PC-9 (cell line): ENCODE results near the gene ATP10A. TPM values are rescaled to one million over a fixed set of nuclear protein-coding genes. Genes with fewer than 3 reads are reported as not detected.

Source experiments
- BruUV-seq: library from RNA; stranded (reverse); fragments of 400-500 nt; replicated peaks from 2 replicates; lab custom pipeline; 2021; lab: Mats Ljungman, UMichigan
- CTCF ChIA-PET: fragments of 300-600 bp; sonication (Branson Sonifier 250); formaldehyde crosslinking; loops from one replicate; lab custom pipeline; 2022; ENCODE audit warnings: antibody characterized with exemption; lab: Charles Lee
- POLR2A ChIA-PET: fragments of 300-600 bp; sonication (Branson Sonifier 250); formaldehyde crosslinking; loops from one replicate; lab custom pipeline; 2022; ENCODE audit warnings: antibody characterized with exemption; ENCODE audit not compliant: unreplicated experiment; lab: Charles Lee
- DNase-seq, 2 experiments: peaks; one replicate each; pipeline versions ENCODE4 v3.0.0 to v3.0.0-alpha.2; 2015 to 2022; ENCODE audit warnings: mixed read lengths in 1 of 2
- H2AFZ ChIP-seq: fragments of 200-600 bp; sonication (generic); 2 replicates; pipeline ENCODE4 v1.8.1; 2017; ENCODE audit warnings: antibody characterized with exemption
- H3F3A ChIP-seq: fragments of 200-600 bp; sonication (generic); 2 replicates; pipeline ENCODE4 v1.8.1; 2017; ENCODE audit warnings: antibody characterized with exemption, mild to moderate bottlenecking, low read depth; ENCODE audit not compliant: insufficient read depth
- H3K27ac ChIP-seq: fragments of 200-600 bp; sonication (generic); 2 replicates; pipeline ENCODE4 v1.6.1; 2016; ENCODE audit warnings: mixed run types
- H3K27me3 ChIP-seq: fragments of 200-600 bp; sonication (generic); 2 replicates; pipeline ENCODE4 v1.6.1; 2016; ENCODE audit warnings: low read depth, mixed run types; ENCODE audit not compliant: insufficient read depth
- H3K36me3 ChIP-seq: fragments of 200-600 bp; sonication (generic); 2 replicates; pipeline ENCODE4 v1.6.1; 2016; ENCODE audit warnings: low read depth, mixed run types
- H3K4me1 ChIP-seq: fragments of 200-600 bp; sonication (generic); replicated peaks from 2 replicates; pipeline ENCODE4 v1.6.1; 2016; ENCODE audit warnings: mixed run types; ENCODE audit not compliant: insufficient read depth
- H3K4me2 ChIP-seq: fragments of 200-600 bp; sonication (generic); 2 replicates; pipeline ENCODE4 v1.6.1; 2017; ENCODE audit warnings: mixed run types
- H3K4me3 ChIP-seq: fragments of 200-600 bp; sonication (generic); 2 replicates; pipeline ENCODE4 v1.6.1; 2016; ENCODE audit warnings: mixed run types
- H3K79me2 ChIP-seq: fragments of 200-600 bp; sonication (generic); 2 replicates; pipeline ENCODE4 v1.6.1; 2017; ENCODE audit warnings: low read depth, mixed run types
- H3K9me2 ChIP-seq: fragments of 200-600 bp; sonication (generic); 2 replicates; pipeline ENCODE4 v1.8.1; 2017; ENCODE audit warnings: mild to moderate bottlenecking; ENCODE audit not compliant: insufficient read depth
- H3K9me3 ChIP-seq: fragments of 200-600 bp; sonication (generic); 2 replicates; pipeline ENCODE4 v1.8.1; 2016; ENCODE audit warnings: low read depth; ENCODE audit not compliant: insufficient read depth
- H4K20me1 ChIP-seq: fragments of 200-600 bp; sonication (generic); 2 replicates; pipeline ENCODE4 v1.8.1; 2017; ENCODE audit not compliant: insufficient read depth
- CTCF ChIP-seq: fragments of 200-600 bp; sonication (generic); conservative IDR thresholded peaks from 2 replicates; pipeline ENCODE4 v1.6.1; 2017; ENCODE audit warnings: mixed run types, antibody characterized with exemption, mild to moderate bottlenecking, moderate library complexity
- EZH2 ChIP-seq: fragments of 200-600 bp; sonication (generic); IDR thresholded peaks from 2 replicates; pipeline ENCODE4 v1.8.0; 2017; ENCODE audit warnings: antibody characterized with exemption, low read depth
- intact Hi-C: fragments of 100-400 bp; cut with micrococcal nuclease; formaldehyde crosslinking; loops from one replicate; pipeline ENCODE4 v1.10.0; 2022; ENCODE audit not compliant: unreplicated experiment
- total RNA-seq: library from RNA; stranded (reverse); gene quantifications from 2 replicates; pipeline ENCODE4 v1.2.3, GENCODE V29; 2021

Gene ATP10A
- total RNA-seq, 1 experiment from 2014 or later = not detected

DNA sequence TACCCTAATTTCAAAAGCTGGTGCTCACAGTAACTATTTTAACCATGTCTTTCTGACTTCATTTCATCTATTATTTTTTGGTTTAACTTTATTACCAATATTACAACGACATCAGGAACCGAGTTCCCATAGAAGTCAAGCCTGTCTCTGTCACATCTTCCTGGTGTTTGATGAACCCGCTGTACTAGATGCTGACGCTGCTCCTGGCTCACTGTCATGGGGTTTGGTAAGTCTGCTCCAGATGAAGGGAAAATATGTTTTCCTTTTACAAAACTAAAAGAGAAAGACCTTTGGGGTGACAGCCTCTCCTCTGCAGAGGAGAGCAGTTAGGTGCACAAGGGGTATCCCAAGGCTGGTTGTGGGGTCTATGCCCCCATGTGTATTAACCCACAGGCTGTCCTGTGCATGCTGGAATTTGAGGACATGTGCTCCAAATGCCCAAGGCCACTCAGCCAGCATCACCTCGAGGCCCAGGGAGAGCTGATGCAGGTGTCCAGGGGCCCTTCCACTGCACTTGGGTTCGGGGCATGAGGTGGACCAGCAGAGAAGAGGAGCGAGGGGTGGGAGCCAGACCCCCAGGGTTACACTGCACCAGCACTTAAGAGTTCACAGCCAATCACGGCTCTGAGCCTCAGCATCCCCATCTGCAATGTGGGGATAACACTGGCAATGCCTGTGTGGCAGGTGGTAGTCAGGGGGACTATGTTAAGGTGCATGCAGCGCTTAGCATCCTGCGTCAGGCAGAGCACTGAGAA is 62.2 kb downstream of the ATP10A start:
- intact Hi-C loops = no loop called here
- TF ChIP-seq EZH2 = no peak
- no peak for TF ChIP-seq CTCF
- no peak overlapping the region for H3K4me3 ChIP-seq
- H3K4me2 ChIP-seq = no peak overlapping the region
- DNase-seq = no peak
- H3K9me2 ChIP-seq = no peaks in the 10 kb centered on the region
- ChIA-PET CTCF (no interaction called here), POLR2A (no interaction called here)
- H3F3A ChIP-seq = no peaks in the 10 kb centered on the region
- H3K27ac ChIP-seq = no peak overlapping the region
- H4K20me1 ChIP-seq = no peaks in the 10 kb centered on the region
- BruUV-seq = no TSS peak
- H3K4me1 ChIP-seq = no peaks in the 10 kb centered on the region
- no peaks in the 10 kb centered on the region for H3K36me3 ChIP-seq
- no peak overlapping the region for H2AFZ ChIP-seq
- H3K9me3 ChIP-seq = no peaks in the 10 kb centered on the region
- H3K27me3 ChIP-seq = peaks cover 62% of the 10 kb centered on the region
- no peaks in the 10 kb centered on the region for H3K79me2 ChIP-seq

GRCh38 chr15:25799906-25800700 is 63.0 kb downstream of the ATP10A start:
- ChIA-PET POLR2A (no interaction called here), CTCF (no interaction called here)
- intact Hi-C loops = no loop called here
- no peak overlapping the region for H3K27ac ChIP-seq
- H4K20me1 ChIP-seq = no peaks in the 10 kb centered on the region
- no peaks in the 10 kb centered on the region for H3K36me3 ChIP-seq
- no peak overlapping the region for H3K4me3 ChIP-seq
- no peak for TF ChIP-seq CTCF
- TF ChIP-seq EZH2 = no peak
- H3K9me2 ChIP-seq = no peaks in the 10 kb centered on the region
- H2AFZ ChIP-seq = no peak overlapping the region
- peaks cover 62% of the 10 kb centered on the region for H3K27me3 ChIP-seq
- no peak for DNase-seq
- no peak overlapping the region for H3K4me2 ChIP-seq
- no peaks in the 10 kb centered on the region for H3K79me2 ChIP-seq
- no peaks in the 10 kb centered on the region for H3F3A ChIP-seq
- no peaks in the 10 kb centered on the region for H3K4me1 ChIP-seq
- BruUV-seq = no TSS peak
- no peaks in the 10 kb centered on the region for H3K9me3 ChIP-seq

DNA sequence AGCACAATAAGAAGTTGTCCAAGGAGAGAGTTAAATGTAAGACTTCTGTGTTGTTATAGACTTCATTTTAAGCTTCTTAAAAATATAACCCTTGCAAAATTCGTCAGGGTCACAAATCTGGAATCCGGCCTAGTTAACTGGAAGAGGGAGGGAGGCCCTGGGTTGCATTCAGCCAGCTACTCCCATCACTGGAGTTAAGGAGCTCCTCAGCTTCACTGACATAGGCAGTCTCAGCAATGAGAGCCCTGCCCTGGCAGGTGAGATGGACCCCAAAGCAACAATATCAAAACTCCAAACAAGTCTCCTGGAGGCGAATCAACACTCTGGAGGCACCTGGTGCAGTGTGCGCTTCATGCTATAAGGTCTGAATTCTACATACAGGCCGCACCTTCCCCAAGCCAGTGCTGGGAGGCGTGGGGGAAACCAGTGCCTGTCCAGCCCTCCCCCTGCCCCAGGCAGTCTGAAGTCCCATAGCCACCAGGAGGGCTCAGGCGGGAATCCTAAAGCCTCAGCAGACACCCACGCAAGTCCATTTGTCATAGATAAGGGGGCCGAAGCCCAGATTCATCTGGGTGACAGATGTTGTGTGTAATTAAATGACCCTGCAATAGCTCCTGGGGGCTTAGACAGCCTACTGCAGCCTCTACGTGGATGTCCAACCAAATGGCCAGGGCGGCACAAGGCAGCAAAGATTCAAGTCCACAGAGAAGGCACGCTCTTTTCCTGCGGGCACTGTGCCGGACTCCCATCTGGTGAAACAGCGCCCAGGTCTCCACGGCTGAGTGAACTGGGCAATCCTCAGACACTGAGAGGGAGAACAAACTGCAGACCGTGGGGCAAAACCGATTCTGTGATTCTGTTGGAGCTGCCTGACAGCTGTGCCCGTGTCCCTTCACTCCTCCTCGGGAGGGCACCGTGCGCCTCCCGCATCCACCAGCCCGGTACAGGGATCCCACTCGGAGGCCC is 64.9 kb downstream of the ATP10A start:
- no peak for DNase-seq
- Histone ChIP-seq H3K27ac (no peak overlapping the region), H3K9me3 (no peaks in the 10 kb centered on the region), H3K79me2 (no peaks in the 10 kb centered on the region), H3K4me3 (no peak overlapping the region), H2AFZ (no peak overlapping the region), H3K9me2 (no peaks in the 10 kb centered on the region), H4K20me1 (no peaks in the 10 kb centered on the region), H3F3A (no peaks in the 10 kb centered on the region), H3K36me3 (no peaks in the 10 kb centered on the region), H3K27me3 (peaks cover 62% of the 10 kb centered on the region), H3K4me1 (no peaks in the 10 kb centered on the region), H3K4me2 (no peak overlapping the region)
- intact Hi-C loops = no loop called here
- BruUV-seq = no TSS peak
- ChIA-PET CTCF (no interaction called here), POLR2A (no interaction called here)
- TF ChIP-seq EZH2 = no peak
- TF ChIP-seq CTCF = no peak
